ENCODE results near the gene DRC3. TPM values are rescaled to one million over a fixed set of nuclear protein-coding genes. Genes with fewer than 3 reads are reported as not detected.

Gene DRC3
- total RNA-seq, 1 experiment from 2014 or later, result 0.68 TPM

- no peaks in the 10 kb centered on the region for H3K27me3 ChIP-seq (ENCODE audit: insufficient read depth, low read length)
- no peaks in the 10 kb centered on the region for H3K23me2 ChIP-seq (ENCODE audit: insufficient read length, low read depth, low read length, poor library complexity, severe bottlenecking)
- no peak overlapping the region for H2AFZ ChIP-seq (ENCODE audit: low read length)
- H3K79me2 ChIP-seq (ENCODE audit: insufficient read depth, low read length), result no peaks in the 10 kb centered on the region
- no peak overlapping the region for H3K18ac ChIP-seq (ENCODE audit: insufficient read length, low read depth, low read length)
- WGBS (ENCODE audit: extremely low coverage, insufficient read length, low lambda C conversion rate), result no CpG with 5 or more reads among the region's 6 CpGs
- no peaks in the 10 kb centered on the region for H3K9me3 ChIP-seq (ENCODE audit: control insufficient read depth, low read depth, low read length)
- H3K4ac ChIP-seq (ENCODE audit: low read depth, low read length), result no peak overlapping the region
- no peak overlapping the region for H3K14ac ChIP-seq (ENCODE audit: insufficient read depth, low read length)
- H4K5ac ChIP-seq (ENCODE audit: insufficient read length, low read depth, low read length), result no peak overlapping the region
- no peak overlapping the region for H4K91ac ChIP-seq (ENCODE audit: insufficient read length, low read depth, low read length)
- H3K56ac ChIP-seq (ENCODE audit: insufficient read length, low read depth, low read length), result no peak overlapping the region
- no peak overlapping the region for H3K27ac Mint-ChIP-seq
- no peak overlapping the region for H2BK20ac ChIP-seq (ENCODE audit: low read depth, low read length, poor library complexity, severe bottlenecking)
- H3K4me1 Mint-ChIP-seq, result no peaks in the 10 kb centered on the region
- no peak overlapping the region for H3T11ph ChIP-seq (ENCODE audit: low read length)
- no peaks in the 10 kb centered on the region for H4K20me1 ChIP-seq (ENCODE audit: control insufficient read depth, insufficient read depth, insufficient read length)
- no peak overlapping the region for H3K23ac ChIP-seq (ENCODE audit: insufficient read length, low read depth, low read length)
- H3K36me3 Mint-ChIP-seq (ENCODE audit: insufficient read depth in 1 of 3, low read depth in 3 of 3), result no peaks in the 10 kb centered on the region
- DNase-seq, result no peak
- H2BK12ac ChIP-seq (ENCODE audit: insufficient read length, low read depth, low read length), result no peak overlapping the region
- H3K27ac ChIP-seq (ENCODE audit: insufficient read length, low read depth, low read length), result no peak overlapping the region
- H2BK5ac ChIP-seq (ENCODE audit: insufficient read length, low read length), result no peak overlapping the region
- no peaks in the 10 kb centered on the region for H3K4me1 ChIP-seq (ENCODE audit: insufficient read depth, low read length)
- no peak overlapping the region for H4K8ac ChIP-seq (replicated peaks; ENCODE audit: insufficient read length, low read depth, low read length)
- no peaks in the 10 kb centered on the region; the same call in 1 of the 2 replicates for H3K27me3 Mint-ChIP-seq (ENCODE audit: low read depth)
- no peaks in the 10 kb centered on the region; a peak in 1 of 5 replicates for H3K9me3 Mint-ChIP-seq
- no peak overlapping the region for H2BK15ac ChIP-seq (ENCODE audit: low read depth, low read length)
- H3K4me3 Mint-ChIP-seq, result no peak overlapping the region
- no peak overlapping the region for H2BK120ac ChIP-seq (ENCODE audit: low read depth, low read length, poor library complexity, severe bottlenecking)
- H3K4me2 ChIP-seq (ENCODE audit: insufficient read depth, insufficient read length, low read length), result no peak overlapping the region
- H3K9ac ChIP-seq (ENCODE audit: extremely low read depth, insufficient read length, low read length), result no peak overlapping the region
- H3K79me1 ChIP-seq (ENCODE audit: insufficient read depth, low read depth, low read length, poor library complexity, severe bottlenecking), result no peaks in the 10 kb centered on the region
- no peak overlapping the region for H2AK5ac ChIP-seq (ENCODE audit: insufficient read length, low read length)
- TF ChIP-seq CTCF (conservative IDR thresholded peaks at IDR 0.05), result no peak
These were observed 11.1 kb downstream of the DRC3 start for GRCh38 chr17:17983776-17984175.
